Loucy (cell line): ENCODE measurements around the gene LRFN4.

Source experiments
- CTCF ChIP-seq: fragments of 200-600 bp; sonication (generic); conservative IDR thresholded peaks from 2 replicates; pipeline ENCODE4 v1.5.1; 2014; ENCODE audit warnings: mild to moderate bottlenecking, antibody characterized with exemption, low read length
- EZH2phosphoT487 ChIP-seq: fragments of 200-600 bp; IDR thresholded peaks from 2 replicates; pipeline ENCODE4 v1.6.1; 2018; ENCODE audit warnings: antibody characterized with exemption, mild to moderate bottlenecking, moderate library complexity, borderline replicate concordance

GRCh38 chr11:66834539-66834845, 22.4 kb upstream of the LRFN4 start:
- TF ChIP-seq CTCF (no peak), EZH2phosphoT487 (no peak)
